ENCODE measurements around the gene VENTX. TPM values are rescaled to one million over a fixed set of nuclear protein-coding genes. Genes with fewer than 3 reads are reported as not detected.
"Not testable (repeated sequence)": the region's sequence is repeated elsewhere in the genome, so short reads cannot be mapped to it uniquely, and the experiment has no call there.

The VENTX gene
- total RNA-seq, 1 donor from 2014 or later = 1.2 TPM

DNA sequence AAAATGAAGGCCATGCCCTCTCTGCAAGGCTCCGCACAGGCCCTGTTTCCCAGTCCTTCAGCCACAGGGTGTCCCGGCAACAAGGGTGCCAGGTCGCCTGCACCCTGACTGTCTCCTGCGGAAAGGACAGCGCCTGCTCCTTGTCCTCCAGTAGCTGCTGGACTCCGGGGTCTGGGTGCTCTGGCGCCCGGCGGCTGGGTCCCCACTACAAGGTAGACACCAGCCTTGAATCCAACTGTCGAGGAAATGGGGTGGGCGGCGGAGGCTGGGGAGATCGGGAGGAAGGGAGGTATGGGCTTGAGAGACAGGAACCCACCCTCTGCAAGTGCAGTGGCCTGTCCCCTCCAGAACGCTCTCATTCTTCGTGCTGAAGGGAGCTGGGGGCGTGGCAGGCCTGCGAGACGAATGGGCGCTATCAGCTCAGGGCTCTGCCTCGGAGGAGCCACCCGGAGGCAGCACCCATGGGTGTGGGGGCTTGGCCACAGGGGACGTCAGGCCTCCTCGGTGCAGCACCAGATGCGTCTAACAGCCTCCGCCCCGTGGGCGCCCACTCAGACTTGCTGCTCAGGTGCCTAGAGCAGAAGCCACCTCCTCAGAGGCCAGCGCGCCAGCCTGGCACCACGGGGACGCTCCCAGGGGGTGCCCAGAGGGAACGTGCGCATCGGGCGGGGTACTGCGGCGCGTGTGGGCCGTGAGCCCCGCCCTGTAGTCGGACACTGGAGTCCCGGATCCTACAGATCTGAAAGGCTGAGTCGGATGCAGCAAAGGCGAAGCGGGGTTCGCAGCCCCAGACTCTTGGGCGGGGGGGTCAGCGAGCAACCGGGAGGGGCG lies 23.5 kb downstream of the VENTX start:
- Mint-ChIP-seq H3K4me3 (ENCODE audit: low read depth) (peak overlapping the region; percentile 68), H3K4me1 (ENCODE audit: low read depth) (peaks cover 5% of the 10 kb centered on the region), H3K27me3 (peaks cover 22% of the 10 kb centered on the region), H3K9me3 (ENCODE audit: low read depth) (no peaks in the 10 kb centered on the region), H3K36me3 (ENCODE audit: insufficient read depth) (no peaks in the 10 kb centered on the region), H3K27ac (peak overlapping the region; percentile 20)
- TF ChIP-seq, protein P1, sequence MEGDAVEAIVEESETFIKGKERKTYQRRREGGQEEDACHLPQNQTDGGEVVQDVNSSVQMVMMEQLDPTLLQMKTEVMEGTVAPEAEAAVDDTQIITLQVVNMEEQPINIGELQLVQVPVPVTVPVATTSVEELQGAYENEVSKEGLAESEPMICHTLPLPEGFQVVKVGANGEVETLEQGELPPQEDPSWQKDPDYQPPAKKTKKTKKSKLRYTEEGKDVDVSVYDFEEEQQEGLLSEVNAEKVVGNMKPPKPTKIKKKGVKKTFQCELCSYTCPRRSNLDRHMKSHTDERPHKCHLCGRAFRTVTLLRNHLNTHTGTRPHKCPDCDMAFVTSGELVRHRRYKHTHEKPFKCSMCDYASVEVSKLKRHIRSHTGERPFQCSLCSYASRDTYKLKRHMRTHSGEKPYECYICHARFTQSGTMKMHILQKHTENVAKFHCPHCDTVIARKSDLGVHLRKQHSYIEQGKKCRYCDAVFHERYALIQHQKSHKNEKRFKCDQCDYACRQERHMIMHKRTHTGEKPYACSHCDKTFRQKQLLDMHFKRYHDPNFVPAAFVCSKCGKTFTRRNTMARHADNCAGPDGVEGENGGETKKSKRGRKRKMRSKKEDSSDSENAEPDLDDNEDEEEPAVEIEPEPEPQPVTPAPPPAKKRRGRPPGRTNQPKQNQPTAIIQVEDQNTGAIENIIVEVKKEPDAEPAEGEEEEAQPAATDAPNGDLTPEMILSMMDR (IDR thresholded peaks at IDR 0.05; ENCODE audit: unreplicated experiment) = no peak
- DNase-seq (ENCODE audit: low spot score, unreplicated experiment) = no peak

DNA sequence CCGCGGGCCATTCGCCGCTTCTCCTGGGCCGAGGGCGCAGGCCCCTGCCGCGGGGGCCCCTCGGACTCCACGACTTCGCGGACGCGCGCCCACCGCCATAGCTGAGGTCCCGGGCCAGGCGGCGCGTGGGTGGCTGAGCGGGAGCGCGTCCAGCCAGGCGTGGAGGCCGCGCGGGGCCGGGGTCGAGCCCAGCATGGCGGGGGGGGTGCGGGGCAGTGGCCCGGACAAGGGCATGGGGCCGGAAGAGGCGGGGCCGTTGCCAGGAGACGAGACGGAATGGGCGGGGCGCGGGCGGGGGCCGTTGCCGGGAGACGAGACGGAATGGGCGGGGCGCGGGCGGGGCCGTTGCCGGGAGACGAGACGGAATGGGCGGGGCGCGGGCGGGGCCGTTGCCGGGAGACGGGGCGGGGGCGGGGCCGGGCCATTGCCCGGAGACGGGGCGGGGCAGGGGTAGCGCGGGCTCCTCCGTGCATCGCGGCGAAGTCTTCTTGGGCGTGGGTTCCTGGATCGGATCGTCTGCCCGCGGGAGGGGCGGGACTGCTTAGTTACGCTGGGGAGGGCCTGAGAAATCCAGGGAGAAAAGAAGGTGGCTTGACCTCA lies 24.2 kb downstream of the VENTX start:
- H3K9me3 Mint-ChIP-seq (ENCODE audit: low read depth) = no peaks in the 10 kb centered on the region
- DNase-seq (ENCODE audit: low spot score, unreplicated experiment) = peak; percentile 66
- no peaks in the 10 kb centered on the region for H3K36me3 Mint-ChIP-seq (ENCODE audit: insufficient read depth)
- H3K4me1 Mint-ChIP-seq (ENCODE audit: low read depth) = peaks cover 5% of the 10 kb centered on the region
- H3K4me3 Mint-ChIP-seq (ENCODE audit: low read depth) = peak overlapping the region; percentile 70
- H3K27me3 Mint-ChIP-seq = peaks cover 22% of the 10 kb centered on the region
- TF ChIP-seq, protein P1 (IDR thresholded peaks at IDR 0.05; ENCODE audit: unreplicated experiment) = no peak
- H3K27ac Mint-ChIP-seq = no peak overlapping the region

DNA sequence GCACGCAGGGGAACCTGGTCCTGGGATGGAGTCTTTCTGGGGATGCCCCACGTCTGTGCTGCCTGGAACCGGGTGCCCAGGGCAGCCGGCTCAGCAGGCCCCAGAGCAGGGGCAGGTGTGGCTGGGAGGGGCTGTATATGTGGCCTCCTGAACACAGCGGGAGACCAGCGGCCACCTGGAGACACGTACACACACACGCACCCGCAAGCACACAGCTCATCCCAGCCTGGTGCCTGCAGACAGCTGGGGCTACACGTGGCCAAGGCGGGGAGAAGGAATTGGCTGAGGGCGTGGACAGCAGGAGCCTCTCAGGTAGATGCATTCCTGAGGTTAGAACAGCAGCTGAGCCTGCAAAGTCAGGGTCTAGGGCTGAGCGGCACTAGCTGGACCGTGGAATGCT lies 25.0 kb downstream of the VENTX start:
- TF ChIP-seq, protein P1 (IDR thresholded peaks at IDR 0.05; ENCODE audit: unreplicated experiment) = no peak
- DNase-seq (ENCODE audit: low spot score, unreplicated experiment) = no peak
- H3K36me3 Mint-ChIP-seq (ENCODE audit: insufficient read depth) = no peaks in the 10 kb centered on the region
- peaks cover 19% of the 10 kb centered on the region for H3K27me3 Mint-ChIP-seq
- peaks cover 3% of the 10 kb centered on the region for H3K4me1 Mint-ChIP-seq (ENCODE audit: low read depth)
- no peak overlapping the region for H3K27ac Mint-ChIP-seq
- H3K4me3 Mint-ChIP-seq (ENCODE audit: low read depth) = no peak overlapping the region
- H3K9me3 Mint-ChIP-seq (ENCODE audit: low read depth) = no peaks in the 10 kb centered on the region

DNA sequence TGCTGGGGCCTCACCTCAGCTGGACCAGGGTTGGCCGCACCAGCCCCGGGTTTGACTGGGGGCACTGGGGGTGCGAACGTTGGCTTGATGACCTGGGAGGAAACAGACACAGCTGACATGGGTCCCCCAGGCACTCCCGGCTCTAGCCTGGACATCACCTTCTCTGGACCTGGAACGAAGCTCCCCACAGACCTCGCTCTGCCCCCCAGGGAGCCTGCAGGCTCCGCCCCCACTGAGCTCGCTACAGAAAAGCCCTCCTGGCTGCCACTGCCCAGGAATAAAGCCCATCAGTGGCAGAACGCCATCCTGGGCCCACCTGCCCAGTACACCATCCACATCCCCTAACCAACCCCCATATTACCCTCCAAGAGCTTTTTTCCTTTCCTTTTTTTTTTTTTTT lies 26.0 kb downstream of the VENTX start:
- Mint-ChIP-seq H3K27me3 (peaks cover 19% of the 10 kb centered on the region), H3K27ac (no peak overlapping the region), H3K4me1 (ENCODE audit: low read depth) (peaks cover 3% of the 10 kb centered on the region), H3K4me3 (ENCODE audit: low read depth) (no peak overlapping the region), H3K36me3 (ENCODE audit: insufficient read depth) (no peaks in the 10 kb centered on the region), H3K9me3 (ENCODE audit: low read depth) (no peaks in the 10 kb centered on the region)
- DNase-seq (ENCODE audit: low spot score, unreplicated experiment) = no peak
- TF ChIP-seq, protein P1 (IDR thresholded peaks at IDR 0.05; ENCODE audit: unreplicated experiment) = no peak

DNA sequence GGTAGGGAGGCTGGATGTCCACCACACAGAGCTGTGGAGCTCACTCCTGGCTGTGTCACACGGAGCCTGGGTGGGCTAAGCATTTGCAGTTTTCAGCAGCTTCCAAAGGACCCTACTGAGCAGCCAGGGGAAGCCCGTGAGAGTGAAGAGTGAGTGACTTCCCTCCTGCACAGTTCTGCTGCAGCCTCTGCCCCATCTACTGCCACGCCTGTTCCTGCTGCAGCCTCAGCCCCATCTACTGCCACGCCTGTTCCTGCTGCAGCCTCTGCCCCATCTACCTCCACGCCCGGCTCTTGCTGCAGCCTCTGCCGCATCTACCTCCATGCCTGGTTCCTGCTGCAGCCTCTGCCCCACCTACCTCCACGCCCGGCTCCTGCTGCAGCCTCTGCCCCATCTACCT lies 26.8 kb downstream of the VENTX start:
- peaks cover 3% of the 10 kb centered on the region for H3K4me1 Mint-ChIP-seq (ENCODE audit: low read depth)

DNA sequence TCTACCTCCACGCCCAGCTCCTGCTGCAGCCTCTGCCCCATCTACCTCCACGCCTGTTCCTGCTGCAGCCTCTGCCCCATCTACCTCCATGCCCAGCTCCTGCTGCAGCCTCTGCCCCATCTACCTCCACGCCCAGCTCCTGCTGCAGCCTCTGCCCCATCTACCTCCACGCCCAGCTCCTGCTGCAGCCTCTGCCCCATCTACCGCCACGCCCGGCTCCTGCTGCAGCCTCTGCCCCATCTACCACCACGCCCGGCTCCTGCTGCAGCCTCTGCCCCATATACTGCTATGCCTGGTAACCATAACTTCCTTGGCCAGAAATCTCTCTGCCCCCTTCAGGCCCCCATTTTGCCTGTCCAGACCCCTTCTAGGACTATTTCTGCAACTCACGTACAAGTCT lies 27.4 kb downstream of the VENTX start:
- DNase-seq (ENCODE audit: low spot score, unreplicated experiment); H3K4me3 Mint-ChIP-seq (ENCODE audit: low read depth); H3K27ac Mint-ChIP-seq; H3K4me1 Mint-ChIP-seq (ENCODE audit: low read depth); H3K36me3 Mint-ChIP-seq (ENCODE audit: insufficient read depth); H3K9me3 Mint-ChIP-seq (ENCODE audit: low read depth): not testable (repeated sequence)
- H3K27me3 Mint-ChIP-seq = peaks cover 13% of the 10 kb centered on the region

More for the DNA sequence above, 26.8 kb downstream of the VENTX start:
- DNase-seq (ENCODE audit: low spot score, unreplicated experiment) = no peak
- Mint-ChIP-seq H3K9me3 (ENCODE audit: low read depth) (no peaks in the 10 kb centered on the region), H3K4me3 (ENCODE audit: low read depth) (no peak overlapping the region), H3K36me3 (ENCODE audit: insufficient read depth) (no peaks in the 10 kb centered on the region), H3K27ac (no peak overlapping the region), H3K27me3 (peaks cover 16% of the 10 kb centered on the region)
- TF ChIP-seq, protein P1 (IDR thresholded peaks at IDR 0.05; ENCODE audit: unreplicated experiment) = no peak
